ENCODE results near the gene BTRC.
"Not testable (repeated sequence)": the region's sequence is repeated elsewhere in the genome, so short reads cannot be mapped to it uniquely, and the experiment has no call there.

The BTRC gene

DNA sequence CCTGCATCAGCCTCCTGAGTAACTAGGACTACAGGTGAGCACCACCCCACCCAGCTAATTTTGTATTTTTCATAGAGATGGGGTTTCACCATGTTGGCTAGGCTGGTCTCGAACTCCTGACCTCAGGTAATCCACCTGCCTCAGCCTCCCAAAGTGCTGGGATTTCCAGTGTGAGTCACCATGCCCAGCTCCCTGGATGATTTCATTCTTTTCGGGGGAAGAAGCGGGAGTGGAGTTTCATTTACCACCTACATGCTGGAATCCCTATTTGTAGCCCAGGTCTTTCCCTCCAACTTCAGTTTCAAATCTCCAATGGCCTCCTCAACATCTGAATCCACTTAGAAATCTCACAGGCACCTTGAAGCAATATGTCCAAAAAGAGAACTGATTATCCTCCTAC, 2.9 kb upstream of the BTRC start:
- Histone ChIP-seq H3K9ac (ENCODE audit: low read depth, low read length) (no peak overlapping the region), H3K27ac (ENCODE audit: low read depth, low read length) (no peak overlapping the region), H3K9me3 (ENCODE audit: control insufficient read depth, insufficient read depth, low read length) (no peaks in the 10 kb centered on the region), H3K27me3 (ENCODE audit: control insufficient read depth, insufficient read depth, low read length) (no peaks in the 10 kb centered on the region), H3K36me3 (ENCODE audit: control insufficient read depth, insufficient read depth, low read length) (no peaks in the 10 kb centered on the region), H3K4me3 (ENCODE audit: low read depth, low read length) (no peak overlapping the region), H3K4me1 (ENCODE audit: control insufficient read depth, insufficient read depth, low read length) (peaks cover 10% of the 10 kb centered on the region)

- Histone ChIP-seq H3K4me1 (ENCODE audit: control insufficient read depth, insufficient read depth, low read length) (peaks cover 10% of the 10 kb centered on the region), H3K9ac (ENCODE audit: low read depth, low read length) (no peak overlapping the region), H3K9me3 (ENCODE audit: control insufficient read depth, insufficient read depth, low read length) (no peaks in the 10 kb centered on the region), H3K27me3 (ENCODE audit: control insufficient read depth, insufficient read depth, low read length) (no peaks in the 10 kb centered on the region), H3K27ac (ENCODE audit: low read depth, low read length) (no peak overlapping the region), H3K4me3 (ENCODE audit: low read depth, low read length) (no peak overlapping the region), H3K36me3 (ENCODE audit: control insufficient read depth, insufficient read depth, low read length) (peaks cover 1% of the 10 kb centered on the region; the same call in 1 of the 2 replicates)
Measured at GRCh38 chr10:101351477-101351876, 2.5 kb upstream of the BTRC start.

GRCh38 chr10:101352857-101353256, 1.1 kb upstream of the BTRC start:
- not testable (repeated sequence) for H3K9ac ChIP-seq (ENCODE audit: low read depth, low read length); H3K27ac ChIP-seq (ENCODE audit: low read depth, low read length); H3K27me3 ChIP-seq (ENCODE audit: control insufficient read depth, insufficient read depth, low read length); H3K9me3 ChIP-seq (ENCODE audit: control insufficient read depth, insufficient read depth, low read length); H3K36me3 ChIP-seq (ENCODE audit: control insufficient read depth, insufficient read depth, low read length); H3K4me3 ChIP-seq (ENCODE audit: low read depth, low read length)
- H3K4me1 ChIP-seq (ENCODE audit: control insufficient read depth, insufficient read depth, low read length) = peaks cover 10% of the 10 kb centered on the region

DNA sequence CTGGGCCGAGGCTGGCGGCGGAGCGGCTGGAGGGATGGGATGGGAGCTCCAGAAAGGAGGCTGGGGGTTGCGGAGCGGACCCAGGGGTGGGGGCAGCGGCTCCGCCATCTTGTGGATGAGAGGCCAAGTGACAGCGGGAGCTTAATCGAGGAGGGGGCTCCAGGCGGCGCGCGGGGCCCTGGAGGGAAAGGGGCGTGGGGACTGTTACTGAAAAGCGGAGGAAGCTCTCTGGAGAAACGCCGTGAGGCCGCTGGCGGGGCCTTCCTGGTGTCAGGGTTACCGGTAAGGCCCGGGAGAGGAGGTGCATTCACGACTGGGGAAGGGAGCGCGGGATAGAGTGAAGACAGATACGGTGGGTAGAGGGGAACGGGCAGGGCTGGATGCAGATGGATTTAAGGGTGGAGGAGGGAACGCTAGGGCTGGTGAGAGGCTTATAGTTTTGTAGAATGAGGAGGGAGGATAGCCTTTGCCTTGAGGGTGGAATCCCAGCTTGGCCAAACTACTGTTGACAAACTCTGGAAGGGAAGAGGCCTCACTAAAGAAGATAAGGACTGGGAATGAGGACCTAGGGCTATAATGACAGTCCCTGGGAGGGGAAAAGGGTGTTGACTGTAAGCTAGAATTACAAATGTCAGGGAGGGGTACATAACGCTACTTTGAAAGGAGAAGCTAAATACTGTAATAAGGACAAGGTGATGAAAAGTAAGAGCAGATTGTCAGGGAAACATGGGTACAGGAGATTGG, 535 bp downstream of the BTRC start:
- peaks cover 3% of the 10 kb centered on the region; the same call in 1 of the 2 replicates for H3K36me3 ChIP-seq (ENCODE audit: control insufficient read depth, insufficient read depth, low read length)
- H3K9me3 ChIP-seq (ENCODE audit: control insufficient read depth, insufficient read depth, low read length) = no peaks in the 10 kb centered on the region
- H3K27ac ChIP-seq (ENCODE audit: low read depth, low read length) = peak overlapping the region; percentile 93
- H3K9ac ChIP-seq (ENCODE audit: low read depth, low read length) = peak overlapping the region; percentile 50; the same call in 1 of the 2 replicates
- H3K4me1 ChIP-seq (ENCODE audit: control insufficient read depth, insufficient read depth, low read length) = peaks cover 10% of the 10 kb centered on the region
- H3K4me3 ChIP-seq (ENCODE audit: low read depth, low read length) = peak overlapping the region; percentile 82
- no peaks in the 10 kb centered on the region for H3K27me3 ChIP-seq (ENCODE audit: control insufficient read depth, insufficient read depth, low read length)

DNA sequence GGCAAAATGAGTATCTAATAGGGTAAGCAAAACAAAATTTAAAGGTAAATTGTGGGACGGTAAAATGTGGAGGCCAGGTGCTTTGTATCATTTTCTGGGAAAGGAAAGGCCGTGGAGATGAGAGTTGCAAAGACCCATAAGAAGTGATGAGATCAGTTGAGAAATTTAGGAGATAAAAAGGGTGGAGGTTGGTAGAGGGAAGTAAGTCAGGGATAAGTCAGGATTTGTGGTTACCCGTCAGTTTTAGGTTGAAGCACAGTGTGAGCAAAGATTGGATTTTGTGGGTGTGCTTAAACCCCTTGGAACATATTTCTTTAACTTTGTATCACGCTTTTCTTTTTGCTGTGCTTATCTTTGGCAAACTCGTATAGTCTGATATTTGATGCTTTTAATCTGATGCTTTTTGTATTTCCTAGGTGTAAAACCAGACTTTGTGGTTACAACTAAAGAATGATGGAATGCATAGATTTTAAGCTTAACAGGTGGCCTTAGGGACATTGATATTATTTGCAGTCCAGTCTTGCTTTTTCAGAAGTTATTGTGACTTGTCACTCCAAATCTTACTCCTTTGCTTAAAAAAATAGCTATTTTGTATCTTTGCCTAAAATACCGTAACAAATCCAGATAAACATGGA, 1.2 kb downstream of the BTRC start:
- no peaks in the 10 kb centered on the region for H3K27me3 ChIP-seq (ENCODE audit: control insufficient read depth, insufficient read depth, low read length)

DNA sequence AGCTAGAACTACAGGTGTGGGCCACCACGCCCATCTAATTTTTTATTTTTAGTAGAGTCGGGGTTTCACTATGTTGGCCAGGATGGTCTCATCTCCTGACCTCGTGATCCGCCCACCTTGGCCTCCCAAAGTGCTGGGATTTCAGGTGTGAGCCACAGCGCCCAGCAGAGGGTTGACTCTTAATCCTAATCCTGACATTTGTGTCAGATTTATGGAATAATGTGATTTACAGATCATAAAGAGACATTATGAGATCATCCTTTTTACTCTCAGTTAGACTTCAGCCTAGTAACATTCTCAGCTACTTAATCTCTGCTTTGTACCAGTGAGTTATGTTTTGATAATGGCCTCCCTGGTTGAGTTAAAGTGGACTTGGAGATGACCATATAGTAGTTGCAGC, 2.2 kb downstream of the BTRC start:
- H3K4me1 ChIP-seq (ENCODE audit: control insufficient read depth, insufficient read depth, low read length) = peaks cover 10% of the 10 kb centered on the region
- no peak overlapping the region for H3K27ac ChIP-seq (ENCODE audit: low read depth, low read length)
- no peaks in the 10 kb centered on the region for H3K9me3 ChIP-seq (ENCODE audit: control insufficient read depth, insufficient read depth, low read length)
- H3K9ac ChIP-seq (ENCODE audit: low read depth, low read length) = no peak overlapping the region
- H3K27me3 ChIP-seq (ENCODE audit: control insufficient read depth, insufficient read depth, low read length) = no peaks in the 10 kb centered on the region
- H3K4me3 ChIP-seq (ENCODE audit: low read depth, low read length) = no peak overlapping the region
- H3K36me3 ChIP-seq (ENCODE audit: control insufficient read depth, insufficient read depth, low read length) = peaks cover 3% of the 10 kb centered on the region; the same call in 1 of the 2 replicates

More for the DNA sequence above, 1.2 kb downstream of the BTRC start:
- Histone ChIP-seq H3K9ac (ENCODE audit: low read depth, low read length) (no peak overlapping the region), H3K36me3 (ENCODE audit: control insufficient read depth, insufficient read depth, low read length) (peaks cover 3% of the 10 kb centered on the region; the same call in 1 of the 2 replicates), H3K4me3 (ENCODE audit: low read depth, low read length) (peak overlapping the region; percentile 82), H3K9me3 (ENCODE audit: control insufficient read depth, insufficient read depth, low read length) (no peaks in the 10 kb centered on the region), H3K4me1 (ENCODE audit: control insufficient read depth, insufficient read depth, low read length) (peaks cover 10% of the 10 kb centered on the region), H3K27ac (ENCODE audit: low read depth, low read length) (no peak overlapping the region)

GRCh38 chr10:101357958-101358357, 4.0 kb downstream of the BTRC start:
- Histone ChIP-seq H3K9me3 (ENCODE audit: control insufficient read depth, insufficient read depth, low read length) (no peaks in the 10 kb centered on the region), H3K9ac (ENCODE audit: low read depth, low read length) (no peak overlapping the region)

GRCh38 chr10:101358706-101359300, 4.8 kb downstream of the BTRC start:
- Histone ChIP-seq H3K4me1 (ENCODE audit: control insufficient read depth, insufficient read depth, low read length) (peaks cover 7% of the 10 kb centered on the region), H3K9ac (ENCODE audit: low read depth, low read length) (no peak overlapping the region), H3K4me3 (ENCODE audit: low read depth, low read length) (no peak overlapping the region), H3K36me3 (ENCODE audit: control insufficient read depth, insufficient read depth, low read length) (peaks cover 3% of the 10 kb centered on the region; the same call in 1 of the 2 replicates), H3K27ac (ENCODE audit: low read depth, low read length) (no peak overlapping the region), H3K9me3 (ENCODE audit: control insufficient read depth, insufficient read depth, low read length) (no peaks in the 10 kb centered on the region), H3K27me3 (ENCODE audit: control insufficient read depth, insufficient read depth, low read length) (no peaks in the 10 kb centered on the region)

More at GRCh38 chr10:101357958-101358357, 4.0 kb downstream of the BTRC start:
- Histone ChIP-seq H3K27me3 (ENCODE audit: control insufficient read depth, insufficient read depth, low read length) (no peaks in the 10 kb centered on the region), H3K27ac (ENCODE audit: low read depth, low read length) (no peak overlapping the region), H3K4me3 (ENCODE audit: low read depth, low read length) (no peak overlapping the region), H3K36me3 (ENCODE audit: control insufficient read depth, insufficient read depth, low read length) (peaks cover 3% of the 10 kb centered on the region; the same call in 1 of the 2 replicates), H3K4me1 (ENCODE audit: control insufficient read depth, insufficient read depth, low read length) (peaks cover 10% of the 10 kb centered on the region)

DNA sequence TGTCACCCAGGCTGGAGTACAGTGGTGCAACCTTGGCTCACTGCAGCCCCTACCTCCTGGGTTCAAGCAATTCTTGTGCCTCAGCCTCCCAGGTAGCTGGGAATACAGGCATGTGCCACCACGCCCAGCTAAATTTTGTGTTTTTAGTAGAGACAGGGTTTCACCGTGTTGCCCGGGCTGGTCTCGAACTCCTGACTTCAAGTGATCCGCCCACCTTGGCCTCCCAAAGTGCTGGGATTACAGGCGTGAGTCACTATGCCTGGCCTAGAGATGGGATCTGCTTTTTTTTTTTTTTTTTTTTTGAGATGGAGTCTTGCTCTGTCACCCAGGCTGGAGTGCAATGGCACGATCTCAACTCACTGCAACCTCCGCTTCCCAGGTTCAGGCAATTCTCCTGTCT, 6.1 kb downstream of the BTRC start:
- not testable (repeated sequence) for H3K9ac ChIP-seq (ENCODE audit: low read depth, low read length); H3K9me3 ChIP-seq (ENCODE audit: control insufficient read depth, insufficient read depth, low read length); H3K36me3 ChIP-seq (ENCODE audit: control insufficient read depth, insufficient read depth, low read length); H3K4me1 ChIP-seq (ENCODE audit: control insufficient read depth, insufficient read depth, low read length); H3K27me3 ChIP-seq (ENCODE audit: control insufficient read depth, insufficient read depth, low read length); H3K4me3 ChIP-seq (ENCODE audit: low read depth, low read length); H3K27ac ChIP-seq (ENCODE audit: low read depth, low read length)

DNA sequence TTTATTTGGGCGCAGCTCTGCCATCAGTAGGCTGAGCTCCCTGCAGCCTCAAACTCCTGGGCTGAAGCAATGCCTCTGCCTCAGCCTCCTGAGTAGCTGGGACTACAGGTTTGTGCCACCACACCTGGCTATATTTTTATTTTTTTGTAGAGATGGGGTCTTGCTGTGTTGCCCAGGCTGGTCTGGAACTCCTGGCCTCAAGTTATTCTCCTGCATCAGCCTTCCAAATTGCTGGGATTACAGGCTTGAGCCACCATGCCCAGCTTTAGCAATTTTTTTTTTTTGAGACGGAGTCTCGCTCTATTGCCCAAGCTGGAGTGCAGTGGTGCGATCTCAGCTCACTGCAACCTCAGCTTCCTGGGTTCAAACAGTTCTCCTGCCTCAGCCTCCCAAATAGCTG, 6.9 kb downstream of the BTRC start:
- not testable (repeated sequence) for H3K9ac ChIP-seq (ENCODE audit: low read depth, low read length); H3K9me3 ChIP-seq (ENCODE audit: control insufficient read depth, insufficient read depth, low read length); H3K27me3 ChIP-seq (ENCODE audit: control insufficient read depth, insufficient read depth, low read length); H3K4me3 ChIP-seq (ENCODE audit: low read depth, low read length); H3K4me1 ChIP-seq (ENCODE audit: control insufficient read depth, insufficient read depth, low read length); H3K36me3 ChIP-seq (ENCODE audit: control insufficient read depth, insufficient read depth, low read length); H3K27ac ChIP-seq (ENCODE audit: low read depth, low read length)

DNA sequence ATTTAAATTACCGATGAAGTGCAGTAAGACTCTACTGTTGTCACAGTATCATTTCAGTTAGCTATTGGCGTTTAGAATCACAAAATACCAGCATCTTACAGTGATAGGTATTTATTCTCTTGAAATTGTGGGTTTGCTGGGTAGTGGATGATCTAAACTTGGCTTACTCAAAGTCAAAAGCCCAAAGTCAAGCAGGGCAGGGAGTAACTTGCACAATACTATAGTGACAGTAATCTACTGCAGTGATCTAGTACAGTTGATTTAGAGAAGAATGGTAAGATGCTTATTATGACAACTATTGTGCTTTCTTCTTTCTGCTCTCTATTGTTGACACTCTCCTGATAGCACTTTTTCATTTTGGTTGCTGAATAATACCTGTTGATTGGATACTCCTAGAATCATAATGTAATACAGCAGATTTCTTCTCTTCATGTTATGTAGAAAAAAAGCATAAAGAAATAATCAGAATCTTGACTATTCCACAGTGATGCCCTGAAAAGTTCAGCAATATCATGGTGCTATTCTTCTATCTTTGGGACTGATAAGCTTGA, 10.0 kb downstream of the BTRC start:
- H3K27ac ChIP-seq (ENCODE audit: low read depth, low read length) = no peak overlapping the region
- no peaks in the 10 kb centered on the region for H3K9me3 ChIP-seq (ENCODE audit: control insufficient read depth, insufficient read depth, low read length)
- no peak overlapping the region for H3K4me3 ChIP-seq (ENCODE audit: low read depth, low read length)
- H3K4me1 ChIP-seq (ENCODE audit: control insufficient read depth, insufficient read depth, low read length) = no peaks in the 10 kb centered on the region
- H3K27me3 ChIP-seq (ENCODE audit: control insufficient read depth, insufficient read depth, low read length) = no peaks in the 10 kb centered on the region
- no peak overlapping the region for H3K9ac ChIP-seq (ENCODE audit: low read depth, low read length)
- H3K36me3 ChIP-seq (ENCODE audit: control insufficient read depth, insufficient read depth, low read length) = no peaks in the 10 kb centered on the region

All from HUES48 (cell line).